ENCODE measurements around the gene CSNK2A1.

Gene CSNK2A1

DNA sequence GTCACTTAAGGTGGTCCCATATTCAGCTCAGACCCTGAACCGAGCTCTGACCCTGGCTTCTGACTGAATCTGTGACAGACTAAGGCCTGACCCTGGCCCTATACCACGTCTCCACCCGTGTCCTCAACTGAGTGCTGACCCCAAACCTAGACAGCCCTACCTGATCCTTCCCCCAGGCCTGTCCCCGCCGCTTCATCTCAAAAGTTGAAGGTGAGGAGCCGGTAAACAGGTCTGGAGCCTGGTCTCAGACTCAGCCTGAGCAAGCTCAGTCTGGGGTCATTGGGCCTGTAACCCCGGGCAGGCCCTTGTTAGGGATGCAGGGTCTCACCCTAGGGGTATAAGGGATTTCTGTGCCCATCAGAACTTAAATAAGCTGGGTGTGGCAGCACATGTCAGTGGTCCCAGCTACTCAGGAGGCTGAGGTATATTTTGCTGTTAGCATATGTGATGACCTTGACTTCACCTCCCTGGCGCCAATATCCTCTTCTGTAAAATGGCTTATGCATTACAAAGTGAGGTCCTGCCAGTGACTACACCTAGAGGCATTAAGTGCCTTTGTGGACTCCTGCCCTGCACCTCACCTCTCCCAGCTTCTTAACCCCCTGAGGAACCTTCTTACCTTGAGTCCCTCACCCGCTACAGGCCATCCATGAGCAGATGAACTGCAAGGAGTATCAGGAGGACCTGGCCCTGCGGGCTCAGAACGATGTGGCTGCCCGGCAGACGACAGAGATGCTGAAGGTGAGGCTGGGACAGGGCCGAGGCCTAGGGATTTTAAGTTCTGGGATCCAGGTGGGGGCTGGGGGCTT is 115.5 kb downstream of the CSNK2A1 start:
- DNase-seq = no peak

DNA sequence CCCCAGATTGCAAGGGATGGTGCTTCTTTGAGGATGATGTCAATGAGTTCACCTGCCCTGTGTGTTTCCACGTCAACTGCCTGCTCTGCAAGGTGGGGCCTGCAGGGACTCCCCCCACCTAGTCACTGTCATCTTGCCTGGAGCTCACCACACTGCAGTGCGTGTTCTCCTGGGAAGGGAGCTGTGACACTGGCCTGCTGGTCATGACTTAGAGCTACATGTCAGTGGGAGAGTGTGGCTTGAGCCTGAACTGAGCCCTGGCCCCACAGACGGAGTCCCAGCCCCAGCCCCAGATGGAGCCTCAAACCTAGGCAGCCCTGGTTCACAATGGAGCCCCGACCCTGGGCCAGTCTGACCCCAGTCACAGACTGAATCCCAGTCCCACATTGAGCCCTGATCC is 116.2 kb downstream of the CSNK2A1 start:
- no peak for DNase-seq

DNA sequence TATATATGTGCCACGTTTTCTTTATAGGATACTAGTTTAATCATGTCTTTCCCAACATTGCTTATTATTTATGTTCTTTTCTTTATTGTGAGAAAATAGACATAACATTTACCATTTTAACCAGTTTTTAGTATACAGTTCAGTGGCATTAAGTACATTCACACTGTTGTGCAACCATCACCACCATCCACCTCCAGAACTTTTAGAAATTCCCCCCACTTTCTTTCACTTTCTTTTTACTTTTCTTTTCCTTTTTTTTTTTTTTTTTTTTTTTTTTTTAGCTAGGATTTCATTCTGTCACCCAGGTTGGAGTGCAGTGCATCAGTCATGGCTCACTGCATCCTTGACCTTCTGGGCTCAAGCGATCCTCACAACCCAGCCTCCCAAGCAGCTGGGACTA is 117.0 kb downstream of the CSNK2A1 start:
- no peak for DNase-seq

Measured in NCI-H226 (cell line).